GM11168 (cell line): ENCODE results near the gene BCO2.
"Not testable (repeated sequence)": the region's sequence is repeated elsewhere in the genome, so short reads cannot be mapped to it uniquely, and the experiment has no call there.

Experiments used
- in situ Hi-C: fragments of 300-500 bp; cut with MboI; formaldehyde crosslinking; loops from one replicate; pipeline ENCODE4 v1.12.0; 2022; ENCODE audit warnings: low sequenced_read_pairs; ENCODE audit not compliant: unreplicated experiment

BCO2 gene

GRCh38 chr11:112165049-112165448, 10.3 kb upstream of the BCO2 start:
- in situ Hi-C loops: no loop called here

DNA sequence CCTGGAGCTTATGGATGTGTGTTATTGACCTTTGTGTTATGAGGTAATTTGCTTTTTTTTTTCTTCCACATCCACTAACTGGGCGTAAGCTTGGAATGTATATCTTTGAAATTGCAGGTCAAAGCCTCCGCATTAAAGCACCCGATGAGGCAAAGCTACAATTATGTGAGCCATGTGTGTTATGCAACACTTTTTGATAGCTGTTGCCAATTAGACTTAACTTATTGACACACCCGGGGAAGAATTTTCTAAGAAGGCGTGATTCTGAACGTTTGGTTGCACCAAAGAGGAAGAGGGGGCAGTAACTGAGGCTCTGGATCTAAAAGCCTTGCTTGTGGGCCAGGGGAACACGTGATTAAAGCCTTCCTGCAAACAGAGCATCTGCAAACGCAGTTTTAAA, 8.8 kb upstream of the BCO2 start:
- in situ Hi-C loops: no loop called here

- in situ Hi-C loops: no loop called here
Observed at GRCh38 chr11:112167145-112167544, 8.2 kb upstream of the BCO2 start, which contains the start of gene TEX12. TSS of gene TEX12 (plus strand) at chr11:112167372. CDS start at chr11:112169269, 1,897 bp downstream.

GRCh38 chr11:112172362-112172994, 2.8 kb upstream of the BCO2 start:
- in situ Hi-C loops: no loop called here

DNA sequence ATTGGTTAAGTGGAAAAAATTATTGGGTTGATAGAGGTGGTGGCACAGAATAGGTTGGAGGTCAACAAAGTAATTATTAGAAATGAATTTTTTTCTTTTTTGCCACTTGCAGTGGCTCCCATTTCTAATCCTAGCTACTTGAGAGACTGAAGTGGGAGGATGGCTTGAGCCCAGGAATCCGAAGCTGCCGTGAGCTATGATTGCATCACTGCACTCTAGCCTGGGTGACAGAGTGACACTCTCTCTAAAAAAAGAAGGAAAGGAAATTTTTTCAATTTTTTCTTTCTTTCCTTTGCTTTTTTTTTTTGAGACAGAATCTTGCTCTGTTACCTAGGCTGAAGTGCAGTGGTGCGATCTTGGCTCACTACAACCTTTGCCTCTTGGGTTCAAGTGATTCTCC, 2.2 kb upstream of the BCO2 start:
- in situ Hi-C loops: no loop called here

GRCh38 chr11:112175599-112175952, 264 bp downstream of the BCO2 start:
- in situ Hi-C loops: no loop called here

GRCh38 chr11:112176077-112176476, 765 bp downstream of the BCO2 start:
- in situ Hi-C loops: no loop called here

DNA sequence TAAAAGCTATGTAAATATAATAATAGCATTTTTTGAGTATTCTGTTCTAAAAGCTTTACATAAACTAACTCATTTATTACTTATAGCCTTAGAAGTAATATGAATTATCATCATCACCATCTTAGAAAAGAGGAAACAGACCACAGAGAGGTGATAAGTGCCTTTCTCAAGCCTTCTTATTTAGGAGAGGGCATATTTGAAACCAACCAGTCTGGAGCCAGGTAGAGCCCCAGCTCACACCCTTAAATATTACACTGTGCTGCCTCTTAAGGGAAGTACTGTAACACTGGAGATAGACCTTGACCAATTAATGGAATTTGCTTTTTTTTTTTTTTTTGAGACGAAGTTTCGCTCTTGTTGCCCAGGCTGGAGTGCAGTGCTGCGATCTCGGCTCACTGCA, 2.3 kb downstream of the BCO2 start:
- in situ Hi-C loops: no loop called here

DNA sequence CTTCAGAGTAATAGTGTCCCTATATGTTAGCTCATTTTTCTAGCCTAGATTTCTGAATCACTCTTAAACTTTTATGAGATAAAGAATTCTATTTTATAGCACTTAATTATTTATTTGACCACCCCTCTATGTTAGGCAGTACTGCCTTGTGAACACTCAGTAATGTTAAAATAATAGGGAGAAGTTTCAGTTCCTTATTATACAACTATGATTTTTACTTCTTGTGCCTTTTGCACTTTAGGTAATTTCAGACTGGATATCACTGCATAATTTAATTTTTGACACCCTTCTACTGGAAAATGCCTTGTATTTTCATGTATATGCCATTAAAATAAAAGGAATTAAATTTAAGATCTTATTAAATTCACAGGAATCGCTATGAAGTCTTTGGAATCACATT, 3.1 kb downstream of the BCO2 start:
- in situ Hi-C loops: no loop called here

DNA sequence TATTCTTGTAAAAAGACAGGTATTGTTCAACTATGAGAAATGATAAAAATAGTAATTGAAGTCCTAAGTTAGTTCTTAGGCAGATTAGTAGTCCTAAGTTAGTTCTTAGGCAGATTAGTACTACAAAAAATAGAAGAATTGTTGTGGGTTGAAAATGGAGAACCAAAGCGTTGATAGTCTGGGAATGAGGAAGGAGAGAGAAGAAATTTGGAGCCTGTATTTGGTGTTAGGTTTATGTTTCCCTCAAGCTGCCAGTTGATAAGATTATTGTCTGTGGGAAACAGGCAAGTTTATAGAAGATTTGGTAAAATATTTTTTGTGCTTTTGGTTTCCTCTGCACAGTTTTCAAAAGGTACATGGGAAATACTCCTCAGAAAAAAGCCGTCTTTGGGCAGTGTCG, 3.6 kb downstream of the BCO2 start:
- in situ Hi-C loops: no loop called here

DNA sequence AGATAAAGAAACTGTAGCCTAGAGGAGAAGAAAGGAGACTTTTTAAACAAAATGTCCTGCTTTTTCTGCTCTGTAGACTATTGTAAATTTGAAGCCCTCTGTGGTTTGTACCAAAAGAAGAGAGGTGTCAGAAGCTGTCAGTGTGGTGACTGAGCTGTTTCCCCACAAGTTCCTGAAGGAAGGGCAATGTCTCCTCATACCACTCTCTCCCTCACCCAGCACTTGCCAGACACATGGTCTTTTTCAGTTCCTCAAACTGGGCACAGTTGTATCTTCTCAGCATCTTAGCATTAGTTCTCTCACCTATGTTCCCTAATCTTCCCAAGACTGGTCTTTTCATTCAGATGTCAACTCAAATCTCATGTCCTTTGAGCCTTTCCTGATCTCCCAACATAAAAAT, 4.3 kb downstream of the BCO2 start:
- in situ Hi-C loops: no loop called here

DNA sequence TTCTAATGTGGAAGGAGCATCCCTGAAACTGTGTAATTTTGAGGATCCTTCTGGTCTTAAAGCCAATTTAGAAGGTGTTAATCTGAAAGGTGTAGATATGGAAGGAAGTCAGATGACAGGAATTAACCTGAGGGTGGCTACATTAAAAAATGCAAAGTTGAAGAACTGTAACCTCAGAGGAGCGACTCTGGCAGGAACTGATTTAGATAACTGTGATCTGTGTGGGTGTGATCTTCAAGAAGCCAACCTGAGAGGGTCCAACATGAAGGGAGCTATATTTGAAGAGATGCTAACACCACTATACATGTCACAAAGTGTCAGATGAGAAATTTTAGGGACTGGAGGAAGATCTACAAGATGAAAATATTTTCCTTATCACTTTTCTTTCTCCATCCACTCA, 7.6 kb downstream of the BCO2 start:
- in situ Hi-C loops: no loop called here

DNA sequence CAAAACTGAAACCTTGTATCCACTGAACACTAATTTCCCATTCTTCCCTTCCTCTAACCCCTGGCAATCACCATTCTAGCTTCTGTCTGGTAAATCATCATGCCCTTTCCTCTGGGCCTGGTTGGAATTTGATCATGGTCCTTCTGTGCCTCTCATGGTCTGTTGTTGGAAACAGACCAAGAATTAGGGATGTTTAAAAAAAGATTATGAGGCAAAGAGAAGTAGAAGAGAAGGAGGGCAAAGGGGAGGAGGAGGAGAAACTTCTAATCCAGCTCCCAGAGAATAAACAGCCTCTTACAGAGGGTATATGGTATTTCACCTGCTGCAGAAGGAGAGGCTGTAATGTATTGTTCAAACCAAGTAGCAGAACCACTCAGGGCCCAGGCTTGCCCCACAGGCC, 10.6 kb downstream of the BCO2 start:
- in situ Hi-C loops: no loop called here

- in situ Hi-C loops: no loop called here
Observed at GRCh38 chr11:112186304-112186703, 11.0 kb downstream of the BCO2 start.

DNA sequence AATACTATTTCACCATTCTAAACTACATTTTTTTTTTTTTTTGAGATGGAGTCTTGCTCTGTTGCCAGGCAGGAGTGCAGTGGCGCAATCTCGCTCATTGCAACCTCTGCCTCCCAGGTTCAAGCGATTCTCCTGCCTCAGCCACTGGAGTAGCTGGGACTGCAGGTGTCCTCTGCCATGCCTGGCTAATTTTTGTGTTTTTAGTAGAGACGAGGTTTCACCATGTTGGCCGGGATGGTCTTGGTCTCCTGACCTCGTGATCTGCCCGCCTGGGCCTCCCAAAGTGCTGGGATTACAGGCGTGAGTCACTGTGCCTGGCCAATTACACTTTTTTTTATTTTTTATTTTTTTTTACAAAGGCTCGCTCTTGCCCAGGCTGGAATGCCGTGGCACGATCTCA, 19.8 kb downstream of the BCO2 start:
- in situ Hi-C loops: not testable (repeated sequence)

- in situ Hi-C loops: no loop called here
Observed at GRCh38 chr11:112195951-112196351, 20.6 kb downstream of the BCO2 start.

GRCh38 chr11:112196519-112197087, 21.3 kb downstream of the BCO2 start:
- in situ Hi-C loops: no loop called here

DNA sequence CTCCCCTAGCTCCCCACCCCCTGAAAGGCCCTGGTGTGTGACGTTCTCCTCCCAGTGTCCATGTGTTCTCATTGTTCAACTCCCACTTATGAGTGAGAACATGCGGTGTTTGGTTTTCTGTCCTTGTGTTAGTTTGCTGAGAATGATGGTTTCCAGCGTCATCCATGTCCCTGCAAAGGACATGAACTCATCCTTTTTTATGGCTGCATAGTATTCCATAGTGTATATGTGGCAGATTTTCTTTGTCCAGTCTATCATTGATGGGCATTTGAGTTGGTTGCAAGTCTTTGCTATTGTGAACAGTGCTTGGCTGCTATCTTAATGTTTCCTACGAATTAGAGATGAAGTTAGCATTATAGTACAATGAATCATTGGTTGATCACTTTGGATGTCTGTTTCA, 23.8 kb downstream of the BCO2 start:
- in situ Hi-C loops: not testable (repeated sequence)

DNA sequence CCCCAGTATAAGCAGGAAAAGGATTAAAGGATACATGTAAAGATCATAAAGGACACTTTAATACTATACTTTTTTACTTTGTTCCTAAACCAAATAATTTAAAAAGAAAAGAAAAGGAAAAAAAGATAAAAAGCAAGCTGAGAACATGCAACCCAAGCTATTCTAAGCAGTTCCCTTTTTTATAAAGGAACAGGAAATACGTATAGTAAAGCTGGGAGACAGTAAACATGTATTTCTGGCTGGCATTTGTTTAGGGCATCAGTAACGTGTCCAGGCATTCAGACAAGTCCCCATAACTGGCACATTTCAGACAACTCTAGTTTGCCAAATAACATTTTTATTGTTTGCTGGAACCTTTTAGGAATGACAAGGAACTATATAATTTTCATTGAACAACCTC, 24.9 kb downstream of the BCO2 start:
- in situ Hi-C loops: loop anchor here (25.0 kb wide), 1 partner anchor 362 kb away; no protein-coding TSS in a partner anchor

- in situ Hi-C loops: loop anchor here (25.0 kb wide), 1 partner anchor 356 kb away; no protein-coding TSS in a partner anchor
Observed at GRCh38 chr11:112206071-112206470, 30.8 kb downstream of the BCO2 start.

GRCh38 chr11:112210890-112211289, 35.6 kb downstream of the BCO2 start:
- in situ Hi-C loops: loop anchor here (25.0 kb wide), 1 partner anchor 351 kb away; no protein-coding TSS in a partner anchor

DNA sequence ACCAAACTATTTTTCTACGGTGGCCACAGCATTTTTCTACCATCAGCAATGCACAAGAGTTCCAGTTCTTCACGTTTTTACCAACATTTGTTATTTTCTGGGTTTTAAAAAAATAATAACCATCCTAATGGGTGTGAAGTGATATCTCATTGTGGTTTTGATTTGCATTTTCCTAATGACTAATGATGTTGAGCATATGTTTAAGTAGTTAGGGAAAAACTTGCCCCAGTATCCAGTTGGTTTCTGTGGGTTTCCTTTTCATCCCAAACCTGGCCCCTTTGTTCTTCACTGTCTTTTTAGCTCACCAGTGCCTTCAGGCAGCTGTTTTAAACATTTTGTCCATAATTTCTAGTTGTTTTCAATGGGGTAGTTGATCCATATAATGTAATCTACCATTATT, 36.2 kb downstream of the BCO2 start:
- in situ Hi-C loops: loop anchor here (25.0 kb wide), 1 partner anchor 351 kb away; no protein-coding TSS in a partner anchor
